ENCODE data around the gene ACTN3.

- TF ChIP-seq EZH2 (IDR thresholded peaks at IDR 0.05; ENCODE audit: low read length, missing control alignments) (no peak), CTCF (conservative IDR thresholded peaks at IDR 0.05 in 1 of 2, IDR thresholded peaks at IDR 0.05 in 1 of 2; ENCODE audit: low read depth in 1 of 2, low read length in 2 of 2) (no peak)
These were observed 36.3 kb upstream of the ACTN3 start, which contains the start of gene BBS1 for GRCh38 chr11:66510271-66510989.

All from fibroblast of lung (primary cell).